KMS-11 (cell line): Measurements from ENCODE around the gene LEFTY1.

ENCODE experiments used
- H2AFZ ChIP-seq: fragments of 200-600 bp; sonication (generic); 2 replicates; pipeline ENCODE4 v1.6.1; 2016; ENCODE audit warnings: antibody characterized with exemption, mixed run types, low read depth
- H3K27ac ChIP-seq: fragments of 200-600 bp; sonication (generic); 2 replicates; pipeline ENCODE4 v1.6.1; 2016; ENCODE audit warnings: mild to moderate bottlenecking, mixed run types
- H3K27me3 ChIP-seq: fragments of 200-600 bp; sonication (generic); 2 replicates; pipeline ENCODE4 v1.6.1; 2017; ENCODE audit warnings: mild to moderate bottlenecking, low read depth, mixed run types, moderate library complexity; ENCODE audit not compliant: insufficient read depth
- H3K36me3 ChIP-seq: fragments of 200-600 bp; sonication (generic); 2 replicates; pipeline ENCODE4 v1.6.1; 2017; ENCODE audit warnings: mild to moderate bottlenecking, mixed run types; ENCODE audit not compliant: insufficient read depth
- H3K4me1 ChIP-seq: fragments of 200-600 bp; sonication (generic); 2 replicates; pipeline ENCODE4 v1.6.1; 2016; ENCODE audit warnings: mild to moderate bottlenecking, low read depth, mixed run types; ENCODE audit not compliant: poor library complexity, severe bottlenecking
- H3K4me2 ChIP-seq: fragments of 200-600 bp; sonication (generic); 2 replicates; pipeline ENCODE4 v1.7.0; 2016; ENCODE audit warnings: mild to moderate bottlenecking, mixed run types
- H3K4me3 ChIP-seq: fragments of 200-600 bp; sonication (generic); IDR thresholded peaks from 2 replicates; pipeline ENCODE4 v1.6.1; 2017; ENCODE audit warnings: low read depth, low read length, mixed read lengths; ENCODE audit not compliant: insufficient read depth
- H3K79me2 ChIP-seq: fragments of 200-600 bp; sonication (generic); 2 replicates; pipeline ENCODE4 v1.6.1; 2016; ENCODE audit warnings: low read depth, mixed run types; ENCODE audit not compliant: insufficient read depth
- H3K9ac ChIP-seq: fragments of 200-600 bp; sonication (generic); 2 replicates; pipeline ENCODE4 v1.6.1; 2016; ENCODE audit warnings: mild to moderate bottlenecking, mixed run types
- H4K20me1 ChIP-seq: fragments of 200-600 bp; sonication (generic); 2 replicates; pipeline ENCODE4 v1.6.1; 2016; ENCODE audit warnings: mild to moderate bottlenecking, mixed run types; ENCODE audit not compliant: insufficient read depth
- TF ChIP-seq, protein P1 (sequence below): fragments of 200-600 bp; sonication (generic); conservative IDR thresholded peaks from 2 replicates; pipeline ENCODE4 v1.6.1; 2017; ENCODE audit warnings: low read depth, mild to moderate bottlenecking, antibody characterized with exemption, low read length, moderate library complexity, mixed read lengths

Gene LEFTY1

DNA sequence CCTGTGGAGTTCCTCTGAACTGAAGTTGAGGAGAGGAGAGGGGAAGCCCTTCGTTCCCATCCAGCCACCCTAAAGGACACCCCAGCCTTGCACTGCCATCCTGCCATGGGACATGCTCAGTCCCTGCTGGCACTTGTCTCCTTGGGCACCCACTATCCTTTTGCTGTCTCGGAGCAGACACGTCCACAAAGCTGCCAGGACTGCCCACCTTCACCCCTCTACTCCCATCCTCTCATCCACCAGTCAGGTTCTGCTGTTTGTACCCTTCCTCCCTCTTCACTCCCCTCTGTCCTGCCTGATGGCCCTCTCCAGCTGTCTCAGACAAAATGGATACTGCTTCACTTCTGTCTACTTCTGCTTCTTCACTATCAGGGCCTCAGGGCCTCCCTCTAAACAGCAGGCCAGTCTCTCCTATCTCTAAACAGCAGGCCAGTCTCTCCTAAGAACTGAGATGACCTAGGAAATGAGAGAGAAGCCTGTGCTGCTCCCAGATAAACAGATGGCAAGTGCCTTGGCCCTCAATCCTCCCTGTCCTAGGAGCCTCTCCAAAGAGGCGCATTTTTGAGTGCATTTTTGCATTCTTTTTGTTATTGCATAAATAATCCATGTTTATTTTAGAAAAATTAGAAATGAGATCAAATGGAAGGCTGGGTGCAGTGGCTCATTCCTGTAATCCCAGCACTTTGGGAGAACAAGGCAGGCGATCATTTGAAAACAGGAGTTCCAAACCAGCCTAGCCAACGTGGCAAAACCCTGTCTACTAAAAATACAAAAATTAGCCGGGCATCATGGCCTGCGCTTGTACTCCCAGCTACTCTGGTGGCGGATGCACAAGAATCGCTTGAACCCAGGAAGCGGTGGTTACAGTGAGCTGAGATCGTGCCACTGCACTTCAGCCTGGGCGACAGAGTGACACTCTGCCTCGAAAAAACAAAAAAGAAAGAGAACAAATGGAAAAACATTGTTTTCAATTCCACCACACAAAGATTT, 39.5 kb upstream of the LEFTY1 start:
- Histone ChIP-seq H3K4me2 (no peak overlapping the region), H2AFZ (no peak overlapping the region), H3K4me3 (no peak overlapping the region), H3K9ac (no peak overlapping the region), H3K27ac (no peak overlapping the region), H3K27me3 (no peaks in the 10 kb centered on the region), H3K36me3 (no peaks in the 10 kb centered on the region), H3K79me2 (peaks cover 5% of the 10 kb centered on the region), H4K20me1 (no peaks in the 10 kb centered on the region), H3K4me1 (peaks cover 7% of the 10 kb centered on the region)
- TF ChIP-seq, protein P1, sequence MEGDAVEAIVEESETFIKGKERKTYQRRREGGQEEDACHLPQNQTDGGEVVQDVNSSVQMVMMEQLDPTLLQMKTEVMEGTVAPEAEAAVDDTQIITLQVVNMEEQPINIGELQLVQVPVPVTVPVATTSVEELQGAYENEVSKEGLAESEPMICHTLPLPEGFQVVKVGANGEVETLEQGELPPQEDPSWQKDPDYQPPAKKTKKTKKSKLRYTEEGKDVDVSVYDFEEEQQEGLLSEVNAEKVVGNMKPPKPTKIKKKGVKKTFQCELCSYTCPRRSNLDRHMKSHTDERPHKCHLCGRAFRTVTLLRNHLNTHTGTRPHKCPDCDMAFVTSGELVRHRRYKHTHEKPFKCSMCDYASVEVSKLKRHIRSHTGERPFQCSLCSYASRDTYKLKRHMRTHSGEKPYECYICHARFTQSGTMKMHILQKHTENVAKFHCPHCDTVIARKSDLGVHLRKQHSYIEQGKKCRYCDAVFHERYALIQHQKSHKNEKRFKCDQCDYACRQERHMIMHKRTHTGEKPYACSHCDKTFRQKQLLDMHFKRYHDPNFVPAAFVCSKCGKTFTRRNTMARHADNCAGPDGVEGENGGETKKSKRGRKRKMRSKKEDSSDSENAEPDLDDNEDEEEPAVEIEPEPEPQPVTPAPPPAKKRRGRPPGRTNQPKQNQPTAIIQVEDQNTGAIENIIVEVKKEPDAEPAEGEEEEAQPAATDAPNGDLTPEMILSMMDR = no peak

DNA sequence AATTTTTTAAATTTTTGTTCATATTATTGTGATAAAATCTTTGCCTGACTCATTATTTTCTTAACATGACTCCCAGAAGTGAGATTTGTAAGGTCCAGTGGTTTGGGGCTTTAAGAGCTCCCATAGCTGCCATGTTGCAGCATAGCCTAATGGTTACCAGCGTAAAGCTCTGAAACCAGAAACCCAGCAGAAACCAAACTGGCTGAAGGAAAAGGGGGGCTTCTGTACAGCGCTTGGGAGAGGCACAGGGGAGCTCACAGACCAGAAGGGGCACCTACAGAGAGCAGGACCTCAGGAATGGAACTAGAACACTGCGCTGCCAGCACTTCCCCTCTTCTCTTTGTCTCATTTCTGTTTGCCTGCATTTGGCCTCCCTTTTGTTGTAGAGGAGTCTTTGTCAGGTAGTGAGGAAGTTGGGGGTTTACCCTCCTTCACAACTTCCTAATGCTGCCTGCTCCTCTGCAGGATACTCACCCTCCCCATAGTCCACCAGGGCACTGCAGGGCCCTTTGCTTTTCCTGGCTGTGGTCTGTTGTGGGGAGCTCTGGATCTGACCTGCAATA, 37.7 kb upstream of the LEFTY1 start:
- H3K4me2 ChIP-seq = no peak overlapping the region
- H3K79me2 ChIP-seq = peaks cover 22% of the 10 kb centered on the region
- no peaks in the 10 kb centered on the region for H3K36me3 ChIP-seq
- no peaks in the 10 kb centered on the region for H4K20me1 ChIP-seq
- TF ChIP-seq, protein P1 = no peak
- no peak overlapping the region for H3K4me3 ChIP-seq
- H3K4me1 ChIP-seq = peaks cover 24% of the 10 kb centered on the region
- no peak overlapping the region for H2AFZ ChIP-seq
- no peaks in the 10 kb centered on the region for H3K27me3 ChIP-seq
- no peak overlapping the region for H3K9ac ChIP-seq
- H3K27ac ChIP-seq = no peak overlapping the region

DNA sequence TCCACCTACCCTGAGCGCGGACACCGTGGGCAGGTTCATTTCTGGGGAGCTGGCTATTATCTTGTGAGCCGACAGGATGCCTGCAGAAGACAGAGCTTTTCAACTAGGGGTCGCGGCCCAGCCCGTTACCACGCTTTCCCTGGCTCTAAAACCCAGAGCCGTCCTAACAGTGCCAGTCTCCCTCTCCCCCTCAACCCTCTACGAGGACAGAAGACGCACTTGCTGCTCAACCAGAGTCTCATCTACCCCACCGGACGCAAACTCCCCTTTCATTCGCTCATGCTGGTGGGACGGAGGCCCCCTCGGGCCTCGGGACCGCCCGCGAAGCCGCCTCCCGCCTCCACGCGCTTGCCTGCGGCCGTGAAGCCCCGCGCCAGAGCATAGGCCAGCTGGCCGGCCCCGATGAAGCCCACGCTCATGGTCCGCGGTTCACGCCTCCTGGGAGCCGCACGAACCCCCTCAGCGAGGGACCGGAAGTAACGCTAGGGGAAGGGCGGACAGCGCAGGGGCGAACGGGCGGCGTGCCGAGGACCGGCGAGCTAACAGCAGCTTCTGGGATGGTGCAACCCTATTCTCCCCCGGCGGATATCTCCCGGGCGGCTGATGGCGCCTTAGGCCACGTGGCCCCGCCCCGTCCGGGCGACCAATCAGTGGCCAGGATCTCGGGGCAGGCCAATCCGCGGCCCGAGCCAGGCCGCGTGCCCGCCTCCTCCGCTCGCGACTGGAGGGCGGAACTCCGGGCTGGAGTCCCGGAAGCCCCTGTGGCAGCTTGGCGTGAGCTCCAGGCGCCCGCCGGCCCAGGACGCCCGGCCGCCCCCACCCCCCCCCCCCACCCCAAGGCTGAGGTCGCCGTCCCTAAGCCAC, 35.0 kb upstream of the LEFTY1 start, which contains the start of gene PYCR2:
PYCR2 (minus strand) TSS at position 559 of the 864 bp plus-strand sequence; CDS start at position 419, 140 bp downstream.
- Histone ChIP-seq H3K27ac (peak within 1 kb of the TSS; percentile 76), H3K4me2 (peak within 1 kb of the TSS; percentile 85), H3K36me3 (no peaks in the 10 kb centered on the region), H3K79me2 (peaks cover 22% of the 10 kb centered on the region), H3K9ac (peak within 1 kb of the TSS; percentile 94), H3K4me3 (peak within 1 kb of the TSS; percentile 87), H3K4me1 (peaks cover 45% of the 10 kb centered on the region), H2AFZ (peak within 1 kb of the TSS; percentile 95), H3K27me3 (no peaks in the 10 kb centered on the region), H4K20me1 (no peaks in the 10 kb centered on the region)
- TF ChIP-seq, protein P1 = no peak

DNA sequence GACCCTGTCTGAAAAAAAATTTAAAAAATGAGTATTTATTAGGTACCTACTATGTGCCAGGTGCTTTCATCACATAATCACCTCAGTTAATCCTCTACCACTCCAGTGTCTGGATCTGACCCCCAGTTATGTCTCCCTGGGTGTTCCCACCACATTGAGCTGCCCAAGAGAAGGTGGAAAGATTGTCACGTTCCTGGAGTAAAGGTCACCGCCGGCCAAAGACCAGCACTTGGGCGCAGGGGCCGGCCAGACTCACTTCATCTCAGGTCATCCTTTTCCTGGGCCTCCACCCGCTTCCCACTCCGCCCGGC, 34.4 kb upstream of the LEFTY1 start:
- Histone ChIP-seq H2AFZ (peak overlapping the region; percentile 95; the same call in 1 of the 2 replicates), H3K27ac (peak overlapping the region; percentile 76), H3K79me2 (peaks cover 22% of the 10 kb centered on the region), H3K4me1 (peaks cover 47% of the 10 kb centered on the region), H3K4me3 (peak overlapping the region; percentile 87), H3K27me3 (no peaks in the 10 kb centered on the region), H3K9ac (peak overlapping the region; percentile 94), H3K36me3 (no peaks in the 10 kb centered on the region), H3K4me2 (peak overlapping the region; percentile 85), H4K20me1 (no peaks in the 10 kb centered on the region)
- TF ChIP-seq, protein P1 = no peak
